HUES6 (cell line): ENCODE data around the gene HAT1.

ENCODE experiments used
- H3K27ac ChIP-seq: 2 replicates; pipeline ENCODE4 v1.7.0; 2013; ENCODE audit warnings: low read depth, mild to moderate bottlenecking, low read length, inconsistent platforms
- H3K27me3 ChIP-seq: 2 replicates; pipeline ENCODE4 v1.6.1; 2013; ENCODE audit warnings: low read length; ENCODE audit not compliant: control insufficient read depth, insufficient read depth
- H3K36me3 ChIP-seq: 2 replicates; pipeline ENCODE4 v1.6.1; 2013; ENCODE audit warnings: low read length; ENCODE audit not compliant: control insufficient read depth, insufficient read depth
- H3K4me1 ChIP-seq: 2 replicates; pipeline ENCODE4 v1.6.1; 2013; ENCODE audit warnings: low read length; ENCODE audit not compliant: control insufficient read depth, insufficient read depth
- H3K4me3 ChIP-seq: 2 replicates; pipeline ENCODE4 v1.5.1; 2013; ENCODE audit warnings: low read depth, low read length
- H3K9ac ChIP-seq: one replicate; pipeline ENCODE4 v1.6.1; 2013; ENCODE audit warnings: mild to moderate bottlenecking, low read length
- H3K9me3 ChIP-seq: 2 replicates; pipeline ENCODE4 v1.6.1; 2013; ENCODE audit warnings: low read depth, low read length; ENCODE audit not compliant: control insufficient read depth, insufficient read depth

HAT1 gene

DNA sequence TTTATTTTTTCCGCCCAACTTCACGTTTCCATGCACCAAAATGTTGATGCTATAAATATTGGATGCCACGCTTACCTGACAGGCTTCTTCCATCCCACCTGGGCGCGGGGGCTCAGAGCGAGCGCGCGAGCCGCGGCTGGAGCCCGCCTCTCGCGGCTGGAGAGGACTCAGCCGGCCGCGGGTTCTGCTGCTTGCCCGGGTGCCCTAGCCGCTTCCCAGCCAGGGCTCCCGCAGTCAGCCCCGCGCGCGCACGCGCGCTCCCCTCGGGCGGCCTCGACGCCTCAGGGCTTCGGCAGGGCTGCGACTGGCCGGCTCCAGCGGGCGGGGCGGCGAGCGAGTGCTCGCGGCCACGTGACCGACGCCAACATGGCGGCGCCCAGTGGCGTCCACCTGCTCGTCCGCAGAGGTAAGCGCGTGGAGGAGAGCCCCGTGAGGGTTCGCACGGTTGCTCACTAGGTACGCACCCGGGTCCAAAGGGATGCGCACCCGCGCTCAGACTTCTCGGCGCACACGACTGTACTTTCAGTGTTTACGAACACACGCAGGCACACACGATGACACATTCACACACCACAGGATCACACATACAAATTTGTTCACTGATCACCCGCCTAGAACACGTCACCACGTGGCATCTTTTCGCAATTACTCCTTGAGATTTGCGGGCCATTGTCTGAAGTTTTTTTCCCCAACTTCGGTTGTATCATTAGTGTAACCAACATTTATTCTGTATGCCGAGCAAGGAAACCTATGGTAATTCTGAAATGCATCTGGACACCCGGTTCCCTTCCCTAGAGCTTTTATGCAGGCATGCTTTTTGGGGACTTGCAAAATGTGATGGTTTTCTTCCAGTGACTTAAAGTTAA lies 77.6 kb downstream of the HAT1 start, which contains the start of gene METAP1D:
TSS of gene METAP1D (plus strand) at position 350 of the 866 bp plus-strand sequence. CDS start at position 367, 17 bp downstream.
- Histone ChIP-seq H3K9ac (peak within 1 kb of the TSS; percentile 94), H3K9me3 (no peaks in the 10 kb centered on the region), H3K27me3 (peaks cover 18% of the 10 kb centered on the region), H3K4me3 (peak within 1 kb of the TSS; percentile 84), H3K27ac (peak within 1 kb of the TSS; percentile 56), H3K36me3 (no peaks in the 10 kb centered on the region), H3K4me1 (no peaks in the 10 kb centered on the region)

DNA sequence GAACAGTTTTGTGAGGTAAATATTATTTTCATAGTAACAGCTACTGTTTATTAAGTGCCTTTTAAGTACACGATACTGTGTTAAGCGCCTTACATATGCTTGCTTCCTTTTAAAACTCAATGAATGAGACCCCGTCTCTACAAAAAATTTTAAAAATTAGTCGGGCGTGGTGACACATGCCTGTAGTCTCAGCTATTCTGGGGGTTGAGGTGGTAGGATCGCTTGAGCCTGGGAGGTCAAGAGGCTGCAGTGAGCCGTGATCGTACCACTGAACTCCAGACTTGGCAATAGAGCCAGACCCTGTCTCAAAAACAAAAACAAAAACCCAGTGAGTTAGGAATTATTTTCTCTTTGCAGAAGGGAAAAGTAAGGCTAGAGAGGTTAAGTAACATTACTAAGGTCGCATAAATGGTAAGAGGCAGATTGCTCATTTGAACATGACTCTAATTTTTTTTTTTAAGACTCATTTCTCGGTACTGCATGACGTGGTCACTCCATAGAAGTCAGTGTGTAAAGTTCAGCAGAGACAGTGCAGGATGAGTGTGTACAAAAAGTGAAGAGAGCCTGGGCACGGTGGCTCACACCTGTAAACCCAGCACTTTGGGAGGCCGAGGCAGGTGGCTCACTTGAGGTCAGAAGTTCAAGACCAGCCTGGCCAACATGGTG lies 78.6 kb downstream of the HAT1 start:
- Histone ChIP-seq H3K4me1 (no peaks in the 10 kb centered on the region), H3K4me3 (peak overlapping the region; percentile 84), H3K27ac (no peak overlapping the region), H3K27me3 (peaks cover 18% of the 10 kb centered on the region), H3K9ac (peak overlapping the region; percentile 94), H3K9me3 (no peaks in the 10 kb centered on the region), H3K36me3 (no peaks in the 10 kb centered on the region)

DNA sequence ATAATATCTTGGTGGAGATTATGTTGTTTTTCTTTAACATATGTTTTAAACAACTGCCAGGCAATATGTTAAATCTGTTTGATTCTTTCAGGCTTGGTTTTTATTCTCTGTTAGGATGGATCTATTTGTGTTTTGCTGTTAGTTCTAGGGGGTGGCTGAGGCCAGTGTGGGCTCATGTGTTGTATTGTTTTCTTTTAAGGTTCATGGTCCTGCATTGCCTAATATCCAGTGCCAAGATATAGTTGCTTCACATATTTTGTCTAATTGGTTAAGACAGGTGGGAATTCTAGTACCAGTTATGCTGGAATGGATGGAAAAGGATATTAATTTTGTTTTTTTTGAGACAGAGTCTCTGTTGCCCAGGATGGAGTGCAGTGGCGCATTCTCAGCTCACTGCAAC lies 85.1 kb downstream of the HAT1 start:
- Histone ChIP-seq H3K9ac (no peak overlapping the region), H3K27ac (no peak overlapping the region), H3K4me3 (no peak overlapping the region), H3K9me3 (no peaks in the 10 kb centered on the region), H3K27me3 (no peaks in the 10 kb centered on the region), H3K36me3 (no peaks in the 10 kb centered on the region), H3K4me1 (peaks cover 6% of the 10 kb centered on the region)

DNA sequence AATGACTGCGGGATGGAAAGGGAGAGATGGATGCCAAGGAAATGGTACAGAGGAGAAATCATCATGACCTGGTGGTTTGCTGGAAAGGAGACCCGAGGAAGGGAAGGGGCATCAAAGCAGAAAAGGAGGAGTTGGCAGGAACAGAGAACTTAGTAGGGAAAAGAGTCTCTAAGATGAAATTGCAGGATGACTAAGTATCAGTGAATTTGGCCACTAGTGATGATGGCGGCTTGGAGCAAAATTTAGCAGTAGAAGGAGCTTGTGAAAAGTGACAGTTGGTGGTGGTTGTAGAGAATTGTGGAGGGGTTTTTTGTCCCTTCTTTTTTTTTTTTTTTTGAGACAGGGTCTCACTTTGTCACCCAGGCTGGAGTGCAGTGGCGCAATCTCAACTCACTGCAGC lies 87.6 kb downstream of the HAT1 start:
- Histone ChIP-seq H3K27me3 (no peaks in the 10 kb centered on the region), H3K4me1 (peaks cover 18% of the 10 kb centered on the region), H3K27ac (no peak overlapping the region), H3K9ac (no peak overlapping the region), H3K9me3 (no peaks in the 10 kb centered on the region), H3K36me3 (no peaks in the 10 kb centered on the region), H3K4me3 (no peak overlapping the region)

DNA sequence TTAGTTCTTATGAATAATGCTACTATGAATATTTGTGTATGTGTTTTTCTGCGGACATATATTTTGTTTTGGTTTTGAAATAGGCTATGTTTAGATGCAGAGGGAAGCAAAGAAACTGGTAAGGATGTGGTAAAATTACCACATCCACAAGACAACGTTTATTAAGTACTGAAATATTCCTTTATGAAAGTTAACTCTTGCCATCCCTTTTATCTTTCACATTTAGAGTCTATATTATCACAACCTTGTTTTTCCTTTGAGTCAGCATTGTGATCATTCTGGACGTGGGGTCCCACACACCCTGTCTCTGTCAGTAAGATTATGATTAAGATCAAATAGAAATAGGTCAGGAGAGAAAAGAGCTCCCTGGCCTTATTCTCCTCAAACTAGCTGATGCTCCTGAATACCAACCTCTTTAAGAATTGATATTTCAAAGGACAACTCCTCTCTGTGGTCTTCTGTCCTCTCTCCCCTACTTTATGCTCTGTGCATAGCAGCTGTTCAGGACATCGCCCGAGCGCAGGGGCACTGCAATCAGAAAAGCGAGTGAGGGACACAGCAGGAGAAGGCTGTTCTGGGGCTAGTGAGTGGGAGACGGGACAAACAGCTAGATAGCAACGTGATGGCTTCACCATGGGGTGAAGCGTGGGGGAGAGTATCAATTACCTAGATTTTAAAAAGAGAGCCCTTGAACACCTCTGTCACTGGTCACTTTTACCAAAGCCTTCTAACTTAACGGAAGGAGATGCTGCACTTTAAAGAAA lies 89.7 kb downstream of the HAT1 start:
- Histone ChIP-seq H3K27me3 (no peaks in the 10 kb centered on the region), H3K4me1 (peaks cover 18% of the 10 kb centered on the region), H3K9me3 (no peaks in the 10 kb centered on the region), H3K27ac (no peak overlapping the region), H3K9ac (no peak overlapping the region), H3K36me3 (no peaks in the 10 kb centered on the region), H3K4me3 (no peak overlapping the region)

DNA sequence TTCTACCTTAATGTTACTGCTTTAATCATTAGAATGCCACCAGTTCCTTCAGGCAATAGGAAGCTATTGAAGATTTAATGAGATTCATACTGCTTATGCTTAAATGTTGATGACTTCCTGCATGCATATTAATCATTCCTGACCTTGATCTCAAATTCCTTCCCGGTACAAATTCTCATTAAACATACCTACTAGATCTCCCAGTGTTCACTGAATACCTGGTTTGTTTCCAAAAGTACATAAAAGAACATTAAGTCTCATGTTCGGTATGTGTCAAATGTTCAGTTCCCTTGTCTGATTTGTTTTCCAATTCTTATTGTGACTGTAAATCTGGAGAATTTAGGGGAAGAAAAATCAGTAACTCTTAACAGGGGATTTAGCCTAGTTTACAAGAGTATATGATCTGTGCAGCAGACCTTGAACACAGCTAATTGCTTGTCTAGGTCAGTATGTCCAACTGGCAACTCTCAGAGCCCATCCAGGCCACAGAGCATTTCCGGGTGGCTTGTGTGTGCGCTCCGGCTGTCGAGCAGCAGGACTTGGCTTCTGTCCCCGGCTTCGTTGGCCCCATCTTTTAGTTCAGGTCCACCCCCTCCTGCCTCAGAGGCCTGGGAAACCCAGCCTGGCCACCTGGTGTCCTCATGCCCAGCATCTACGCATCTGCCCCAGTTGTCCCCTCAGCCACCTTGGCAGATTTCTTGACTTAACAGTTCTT lies 90.6 kb downstream of the HAT1 start:
- no peak overlapping the region for H3K27ac ChIP-seq
- H3K4me1 ChIP-seq = peaks cover 18% of the 10 kb centered on the region
- H3K9ac ChIP-seq = no peak overlapping the region
- H3K4me3 ChIP-seq = no peak overlapping the region
- H3K27me3 ChIP-seq = no peaks in the 10 kb centered on the region
- no peaks in the 10 kb centered on the region for H3K36me3 ChIP-seq
- no peaks in the 10 kb centered on the region for H3K9me3 ChIP-seq

DNA sequence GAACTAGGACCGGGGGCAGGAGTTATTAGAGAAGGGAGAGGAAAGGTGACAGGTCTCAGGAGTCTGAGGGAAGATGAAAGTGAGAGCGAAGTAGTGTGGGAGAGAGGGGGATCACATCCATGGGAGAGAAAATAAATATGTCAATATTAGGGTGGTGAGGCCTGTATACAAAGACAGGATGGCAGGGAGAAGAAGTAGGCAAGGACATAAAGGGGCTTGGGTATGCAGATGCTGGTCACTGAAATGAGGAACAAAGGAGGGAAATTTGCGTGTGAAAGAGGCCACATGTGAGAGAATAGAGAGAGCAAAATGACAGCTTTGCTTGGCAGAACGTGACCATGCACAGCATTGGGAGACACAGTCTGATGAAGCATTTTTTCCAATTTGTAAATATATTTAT lies 91.1 kb downstream of the HAT1 start:
- Histone ChIP-seq H3K9ac (no peak overlapping the region), H3K9me3 (no peaks in the 10 kb centered on the region), H3K27me3 (no peaks in the 10 kb centered on the region), H3K36me3 (no peaks in the 10 kb centered on the region), H3K4me3 (no peak overlapping the region), H3K4me1 (peaks cover 18% of the 10 kb centered on the region), H3K27ac (no peak overlapping the region)

DNA sequence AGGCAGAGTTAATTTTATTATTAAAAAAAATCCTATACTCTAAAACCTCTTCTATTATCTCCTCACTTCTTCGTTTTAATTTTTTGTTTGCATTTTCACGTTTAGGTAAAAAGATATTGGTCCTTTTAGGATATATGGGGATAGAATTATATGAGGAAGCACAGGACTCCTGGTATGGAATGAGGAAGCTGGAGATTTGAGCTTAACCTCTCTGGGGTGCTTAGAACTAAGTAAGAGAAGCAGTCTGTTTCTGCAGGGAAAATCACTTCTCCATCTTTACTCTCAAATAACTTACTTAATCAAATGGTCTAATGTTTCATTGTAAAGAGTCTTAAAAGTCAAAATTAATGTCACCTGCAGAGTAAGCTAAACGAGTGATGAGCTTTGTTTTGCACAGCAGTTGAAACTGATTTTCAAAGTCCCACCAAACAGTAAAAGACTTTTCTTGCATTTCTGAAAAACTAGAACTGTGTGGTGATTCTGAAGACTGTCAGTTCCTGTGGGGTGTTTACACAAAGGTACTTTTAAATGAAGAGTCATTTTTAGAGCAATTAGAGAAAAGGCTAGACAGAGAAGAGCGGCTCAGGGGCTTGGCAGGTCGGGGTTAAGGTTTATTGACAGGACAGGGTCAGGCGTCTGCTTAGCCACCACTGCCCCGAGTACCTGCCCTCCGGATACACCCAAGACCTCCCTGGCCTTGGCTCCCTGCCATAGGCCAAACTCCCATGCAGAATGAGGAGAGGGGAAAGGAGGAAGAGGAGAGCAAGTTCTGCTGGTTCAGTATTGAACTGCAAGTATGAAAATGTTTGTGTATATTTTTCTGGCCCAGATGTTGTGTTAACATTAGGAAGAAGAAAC lies 99.0 kb downstream of the HAT1 start:
- Histone ChIP-seq H3K27ac (no peak overlapping the region), H3K36me3 (no peaks in the 10 kb centered on the region), H3K4me3 (no peak overlapping the region), H3K27me3 (no peaks in the 10 kb centered on the region), H3K4me1 (peaks cover 11% of the 10 kb centered on the region), H3K9ac (no peak overlapping the region), H3K9me3 (no peaks in the 10 kb centered on the region)

DNA sequence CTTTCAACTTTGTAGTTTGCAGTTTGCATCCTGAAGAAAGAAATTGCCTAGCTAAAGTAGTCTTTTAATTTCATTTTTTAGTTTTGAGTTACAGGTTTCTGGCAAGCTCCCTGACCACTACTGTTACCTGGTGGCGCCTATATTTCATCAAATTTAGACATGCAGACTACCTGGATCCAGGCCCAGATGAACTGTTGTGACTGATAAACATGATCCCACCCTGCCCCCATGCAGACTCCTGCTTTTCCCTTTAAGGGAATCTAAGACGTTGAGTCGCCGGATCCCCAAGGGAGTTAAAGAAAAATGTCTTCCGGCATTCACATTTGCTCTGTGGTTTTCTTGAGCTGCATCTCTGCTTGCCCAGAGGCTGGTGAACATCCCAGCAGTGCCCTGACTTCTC lies 99.7 kb downstream of the HAT1 start:
- no peaks in the 10 kb centered on the region for H3K9me3 ChIP-seq
- no peak overlapping the region for H3K27ac ChIP-seq
- peaks cover 11% of the 10 kb centered on the region for H3K4me1 ChIP-seq
- no peak overlapping the region for H3K4me3 ChIP-seq
- H3K9ac ChIP-seq = no peak overlapping the region
- H3K27me3 ChIP-seq = no peaks in the 10 kb centered on the region
- no peaks in the 10 kb centered on the region for H3K36me3 ChIP-seq

DNA sequence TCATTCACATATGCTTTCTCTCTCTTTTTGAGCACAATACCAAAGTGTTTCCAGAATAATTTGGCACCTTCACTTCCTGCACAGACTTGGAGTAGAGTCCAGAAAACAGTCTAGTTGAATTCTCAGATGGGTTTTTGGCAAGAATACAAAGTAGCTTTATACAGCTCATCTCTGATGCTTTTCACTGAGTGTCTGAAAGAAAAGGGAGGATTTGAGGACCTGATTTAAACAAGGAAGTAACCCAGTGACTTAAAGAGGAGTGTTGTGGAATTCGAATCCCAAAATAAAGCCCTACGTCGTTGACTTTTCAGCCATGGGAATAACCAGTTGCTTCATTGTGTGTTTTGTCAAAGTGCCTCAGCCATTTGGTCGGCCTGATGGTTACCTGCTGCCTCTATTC lies 109.3 kb downstream of the HAT1 start:
- no peaks in the 10 kb centered on the region for H3K27me3 ChIP-seq
- 0 out of 2 replicates have a peak, but pooled peaks cover 6% of the 10 kb centered on the region for H3K4me1 ChIP-seq
- no peak overlapping the region for H3K9ac ChIP-seq
- H3K9me3 ChIP-seq = no peaks in the 10 kb centered on the region
- H3K27ac ChIP-seq = no peak overlapping the region
- no peaks in the 10 kb centered on the region for H3K36me3 ChIP-seq
- H3K4me3 ChIP-seq = no peak overlapping the region
